Suprapubic skin (tissue), 4 donors: ENCODE measurements around the gene MLXIP. TPM values are rescaled to one million over a fixed set of nuclear protein-coding genes. Genes with fewer than 3 reads are reported as not detected.

Source experiments
- DNase-seq, 2 donors: peaks; one replicate each; pipeline ENCODE4 v3.0.0-alpha.2; 2019; ENCODE audit warnings: low spot score in 2 of 2
- H3K27ac ChIP-seq: fragments of 200-600 bp; sonication (generic); one replicate; pipeline ENCODE4 v1.5.1; 2019
- H3K27me3 ChIP-seq: fragments of 200-600 bp; sonication (generic); one replicate; pipeline ENCODE4 v1.5.1; 2019
- H3K36me3 ChIP-seq: fragments of 200-600 bp; sonication (generic); one replicate; pipeline ENCODE4 v1.5.1; 2019
- H3K4me1 ChIP-seq: fragments of 200-600 bp; sonication (generic); one replicate; pipeline ENCODE4 v1.5.1; 2019
- H3K4me3 ChIP-seq: fragments of 200-600 bp; sonication (generic); one replicate; pipeline ENCODE4 v1.5.1; 2019; ENCODE audit warnings: mild to moderate bottlenecking
- H3K9me3 ChIP-seq: fragments of 200-600 bp; sonication (generic); one replicate; pipeline ENCODE4 v1.5.1; 2019
- EP300 ChIP-seq: sonication (generic); formaldehyde crosslinking; IDR thresholded peaks from one replicate; pipeline ENCODE4 v1.6.1; 2017; ENCODE audit warnings: antibody characterized with exemption
- POLR2A ChIP-seq, 2 donors: fragments of 450-650 bp; IDR thresholded peaks; one replicate each; pipeline ENCODE4 v1.6.1; 2017; ENCODE audit warnings: antibody characterized with exemption in 2 of 2, mild to moderate bottlenecking in 2 of 2, moderate library complexity in 2 of 2
- POLR2AphosphoS5 ChIP-seq, 3 donors: sonication (generic); formaldehyde crosslinking; IDR thresholded peaks; one replicate each; pipeline ENCODE4 v1.6.1; 2017; ENCODE audit warnings: antibody characterized with exemption in 3 of 3
- WGBS: methylation state at CpG from one replicate; pipeline ENCODE4 v1.1.5; 2018; 5-methylcytosine and 5-hydroxymethylcytosine counted together
- total RNA-seq, 4 donors: library from RNA; depleted of rRNA; stranded (reverse); fragments of >200 nt; gene quantifications; one replicate each; pipeline ENCODE4 v1.1.0, GENCODE V29; 2016
- TF ChIP-seq, protein P1 (sequence below), 2 donors: fragments of 200-600 bp in 1 of 2; fragments of 450-650 bp in 1 of 2; sonication (generic) in 1 of 2; IDR thresholded peaks; one replicate each; pipeline ENCODE4 v1.5.1; 2016 to 2019; ENCODE audit warnings: antibody characterized with exemption in 2 of 2, mild to moderate bottlenecking in 1 of 2, moderate library complexity in 1 of 2

Gene MLXIP
- total RNA-seq, 4 donors from 2014 or later = 25.2 to 91.4 (median 35.4) TPM

DNA sequence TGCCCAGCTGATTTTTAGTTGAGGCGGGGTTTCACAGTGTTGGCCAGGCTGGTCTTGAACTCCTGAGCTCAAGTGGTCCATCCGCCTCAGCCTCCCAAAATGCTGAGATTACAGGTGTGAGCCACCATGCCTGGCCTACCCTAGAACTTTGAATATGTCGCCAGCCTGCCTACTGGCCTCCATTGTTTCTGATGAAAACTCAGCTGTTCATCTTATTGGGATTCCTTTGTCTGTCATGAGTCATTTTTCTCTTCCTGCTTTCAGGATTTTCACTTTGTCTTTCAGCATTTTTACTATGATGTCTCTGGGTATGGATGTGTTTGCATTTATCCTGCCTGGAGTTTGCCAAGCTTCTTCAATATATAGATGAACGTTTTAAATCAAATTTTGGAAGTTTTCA, 116.8 kb downstream of the MLXIP start:
- Histone ChIP-seq H3K27ac (no peak overlapping the region), H3K36me3 (no peaks in the 10 kb centered on the region), H3K9me3 (no peaks in the 10 kb centered on the region), H3K27me3 (peaks cover 32% of the 10 kb centered on the region), H3K4me1 (no peaks in the 10 kb centered on the region), H3K4me3 (no peak overlapping the region)
- TF ChIP-seq POLR2AphosphoS5 (IDR thresholded peaks at IDR 0.05) (no peak), POLR2A (IDR thresholded peaks at IDR 0.05) (no peak), EP300 (no peak)
- TF ChIP-seq, protein P1, sequence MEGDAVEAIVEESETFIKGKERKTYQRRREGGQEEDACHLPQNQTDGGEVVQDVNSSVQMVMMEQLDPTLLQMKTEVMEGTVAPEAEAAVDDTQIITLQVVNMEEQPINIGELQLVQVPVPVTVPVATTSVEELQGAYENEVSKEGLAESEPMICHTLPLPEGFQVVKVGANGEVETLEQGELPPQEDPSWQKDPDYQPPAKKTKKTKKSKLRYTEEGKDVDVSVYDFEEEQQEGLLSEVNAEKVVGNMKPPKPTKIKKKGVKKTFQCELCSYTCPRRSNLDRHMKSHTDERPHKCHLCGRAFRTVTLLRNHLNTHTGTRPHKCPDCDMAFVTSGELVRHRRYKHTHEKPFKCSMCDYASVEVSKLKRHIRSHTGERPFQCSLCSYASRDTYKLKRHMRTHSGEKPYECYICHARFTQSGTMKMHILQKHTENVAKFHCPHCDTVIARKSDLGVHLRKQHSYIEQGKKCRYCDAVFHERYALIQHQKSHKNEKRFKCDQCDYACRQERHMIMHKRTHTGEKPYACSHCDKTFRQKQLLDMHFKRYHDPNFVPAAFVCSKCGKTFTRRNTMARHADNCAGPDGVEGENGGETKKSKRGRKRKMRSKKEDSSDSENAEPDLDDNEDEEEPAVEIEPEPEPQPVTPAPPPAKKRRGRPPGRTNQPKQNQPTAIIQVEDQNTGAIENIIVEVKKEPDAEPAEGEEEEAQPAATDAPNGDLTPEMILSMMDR (IDR thresholded peaks at IDR 0.05) = no peak
- WGBS = 83% methylated on average over 3 of the region's 4 CpGs
- DNase-seq = no peak

Other genes starting within 250 kb of the MLXIP start
- 1 to 10 TPM in 1 of 4 donors, not detected in 3; 1.4 TPM for gene HPD, start 219.9 kb upstream of the MLXIP start, total RNA-seq
- 100 to 1,000 TPM in 1 of 4 donors, 10 to 100 TPM in 3; 44.7 to 102 (median 68.4) TPM for gene PSMD9, start 190.0 kb upstream of the MLXIP start, total RNA-seq
- gene CFAP251, start 160.2 kb upstream of the MLXIP start, total RNA-seq = 1 to 10 TPM; 2.3 to 4.4 (median 2.6) TPM
- 10 to 100 TPM; 15.9 to 30.9 (median 22.7) TPM for gene BCL7A, start 56.9 kb upstream of the MLXIP start, total RNA-seq
- not detected for gene IL31, start 95.5 kb downstream of the MLXIP start, total RNA-seq
- gene LRRC43, start 104.4 kb downstream of the MLXIP start, total RNA-seq = 1 to 10 TPM in 1 of 4 donors, not detected in 3; 1.1 TPM
- gene B3GNT4, start 125.0 kb downstream of the MLXIP start, total RNA-seq = 10 to 100 TPM in 1 of 4 donors, 1 to 10 TPM in 3; 3.3 to 12.9 (median 5.6) TPM
- gene DIABLO, start 147.3 kb downstream of the MLXIP start, total RNA-seq = 10 to 100 TPM; 33.3 to 58.3 (median 53.3) TPM
- 10 to 100 TPM; 13.6 to 19.4 (median 15.1) TPM for gene VPS33A, start 187.7 kb downstream of the MLXIP start, total RNA-seq